Stimulated activated naive CD4-positive, alpha-beta T cell treated with Interleukin-2 at 50 U/mL for 16 hours (primary cell): ENCODE results near the gene PIK3R1.

Source experiments
- DNase-seq: peaks from one replicate; lab custom pipeline; 2025; lab: John Stamatoyannopoulos, UW

The PIK3R1 gene

DNA sequence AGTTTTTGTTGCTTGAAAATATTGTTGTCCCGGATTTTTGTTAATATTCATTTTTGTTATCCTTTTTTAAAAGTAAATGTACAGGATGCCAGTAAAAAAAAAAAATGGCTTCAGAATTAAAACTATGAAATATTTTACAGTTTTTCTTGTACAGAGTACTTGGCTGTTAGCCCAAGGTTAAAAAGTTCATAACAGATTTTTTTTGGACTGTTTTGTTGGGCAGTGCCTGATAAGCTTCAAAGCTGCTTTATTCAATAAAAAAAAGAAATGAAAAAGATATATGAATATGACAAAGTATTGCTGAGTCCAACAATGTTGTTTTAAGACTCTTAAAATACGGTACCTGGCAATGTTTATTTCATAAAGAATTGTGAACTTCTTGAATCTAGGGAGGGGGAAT, 82.9 kb downstream of the PIK3R1 start:
- DNase-seq = no peak

DNA sequence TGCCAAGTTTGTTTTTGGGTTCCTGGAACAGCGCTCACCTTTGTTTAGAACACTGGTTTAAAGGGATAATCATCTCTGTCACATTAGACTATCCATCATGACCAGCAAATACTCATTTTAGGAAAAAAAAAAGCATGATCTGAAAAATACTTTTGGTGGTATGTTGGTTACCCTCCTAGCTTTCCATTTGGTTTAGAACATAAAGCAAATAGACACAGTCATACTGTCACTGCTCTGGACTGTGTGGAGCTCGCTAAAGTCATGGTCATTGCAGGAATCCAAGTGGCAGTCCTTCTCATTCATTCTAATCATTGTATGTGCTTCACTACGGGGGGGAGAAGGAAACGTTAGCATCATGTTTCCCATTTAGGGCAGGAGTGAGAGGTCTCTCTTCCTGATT, 83.5 kb downstream of the PIK3R1 start:
- no peak for DNase-seq

DNA sequence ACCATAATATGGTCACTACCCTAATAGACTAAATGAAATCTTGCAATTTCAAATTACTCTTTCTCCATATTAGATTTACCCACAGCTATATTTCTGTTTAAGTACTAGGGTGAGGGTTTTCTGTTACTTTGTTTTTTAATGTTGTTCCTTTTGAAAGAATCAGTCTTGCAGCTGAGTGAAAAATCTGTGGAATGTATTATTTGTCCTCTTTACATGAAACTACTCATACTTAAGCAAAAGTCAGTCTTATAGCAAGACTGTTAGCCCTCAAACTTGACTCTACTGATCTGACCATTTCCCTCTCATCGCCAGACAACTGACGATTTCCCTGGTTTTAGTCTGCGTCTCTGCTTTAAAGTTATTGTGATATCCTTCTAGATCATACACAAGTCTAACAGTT, 84.0 kb downstream of the PIK3R1 start:
- DNase-seq = no peak

DNA sequence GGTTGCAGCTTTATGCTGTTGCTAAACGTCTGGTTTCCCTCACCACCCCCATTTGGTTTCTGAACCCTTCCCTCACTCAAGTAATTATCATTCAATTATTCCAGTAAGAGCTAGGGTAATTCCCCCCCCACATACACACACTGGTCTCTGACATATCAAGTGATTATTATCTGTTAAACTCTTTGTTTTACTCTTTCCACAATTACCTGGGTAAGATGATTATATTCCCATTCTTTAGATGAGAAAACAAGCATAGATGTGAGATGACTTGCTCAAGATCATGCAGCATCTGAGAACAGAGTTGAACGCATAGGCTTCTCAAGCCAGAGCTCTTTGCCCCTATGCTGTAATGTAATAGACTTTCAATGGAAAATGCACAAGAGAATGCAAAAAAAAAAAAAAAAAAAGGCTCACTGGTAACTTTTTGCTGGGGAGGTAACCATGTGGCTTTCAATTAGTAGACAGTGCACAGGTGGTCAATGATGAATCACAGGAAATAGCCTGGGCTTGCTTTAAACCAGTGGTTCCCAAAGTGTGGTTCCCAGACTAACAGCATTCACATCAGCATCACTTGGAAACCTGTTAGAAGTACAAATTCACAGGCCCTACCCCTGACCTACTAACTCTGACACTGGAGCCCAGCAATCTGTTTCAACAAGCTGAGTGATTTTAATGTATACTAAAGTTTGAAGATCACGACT, 87.6 kb downstream of the PIK3R1 start:
- DNase-seq = peak; percentile 10

DNA sequence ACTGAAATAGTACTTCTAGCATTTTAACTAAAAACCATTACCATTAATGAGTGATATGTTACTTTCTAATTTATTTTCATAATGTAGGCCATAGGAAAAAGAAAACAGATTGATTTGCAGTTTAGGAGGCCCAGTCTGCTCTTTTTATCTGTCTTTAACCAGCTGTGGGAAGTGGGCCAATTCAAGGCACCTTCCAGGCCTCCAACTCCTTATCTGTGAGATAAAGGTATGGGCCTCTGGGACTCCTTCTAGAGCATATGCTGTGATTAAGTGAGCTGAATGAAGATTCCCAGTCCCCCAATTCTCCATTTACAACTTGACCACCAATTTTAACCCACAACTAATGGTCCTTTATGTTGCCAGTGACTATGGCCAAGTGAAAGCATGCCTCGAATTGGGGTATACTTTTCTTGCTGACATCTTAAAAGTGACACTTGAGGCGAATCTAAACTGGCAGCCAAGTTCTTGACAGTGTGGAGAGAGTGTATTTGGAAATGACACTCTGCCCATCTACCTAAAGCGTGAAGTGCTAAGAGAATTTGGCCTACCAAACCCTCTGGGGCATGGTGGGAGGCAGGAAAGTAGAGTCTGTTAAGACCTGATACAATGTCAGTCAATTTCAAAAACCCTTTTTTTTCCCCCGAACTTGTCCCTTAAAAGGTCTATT, 88.3 kb downstream of the PIK3R1 start:
- no peak for DNase-seq

DNA sequence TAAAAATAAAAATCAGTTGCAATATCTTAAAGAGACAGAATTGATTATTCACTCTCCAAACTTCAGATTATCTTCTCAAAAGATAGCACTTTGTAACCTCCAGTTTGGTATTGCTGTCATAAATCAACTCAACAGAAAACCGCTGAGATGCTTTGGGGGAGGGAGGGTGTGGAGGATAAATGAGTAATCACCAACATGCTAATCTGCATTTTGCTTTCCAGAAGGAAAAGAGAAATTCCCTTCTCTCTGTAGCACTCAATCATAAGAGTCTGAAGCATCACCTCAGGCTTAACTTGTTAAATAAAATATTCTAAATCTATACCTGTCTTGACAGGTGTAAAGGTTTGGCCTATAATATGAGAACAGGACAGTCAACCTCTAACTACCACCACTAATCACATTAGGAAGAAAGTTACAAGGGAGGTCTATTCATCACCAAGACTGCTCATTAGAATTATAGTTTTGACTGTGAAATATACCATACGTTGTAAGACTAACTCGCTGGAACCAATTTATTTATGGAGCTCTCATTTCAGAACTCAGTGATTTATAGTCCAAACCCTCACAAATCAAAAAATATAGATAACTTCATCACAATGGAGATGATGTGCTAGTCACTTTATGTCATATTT, 89.0 kb downstream of the PIK3R1 start:
- DNase-seq = no peak

DNA sequence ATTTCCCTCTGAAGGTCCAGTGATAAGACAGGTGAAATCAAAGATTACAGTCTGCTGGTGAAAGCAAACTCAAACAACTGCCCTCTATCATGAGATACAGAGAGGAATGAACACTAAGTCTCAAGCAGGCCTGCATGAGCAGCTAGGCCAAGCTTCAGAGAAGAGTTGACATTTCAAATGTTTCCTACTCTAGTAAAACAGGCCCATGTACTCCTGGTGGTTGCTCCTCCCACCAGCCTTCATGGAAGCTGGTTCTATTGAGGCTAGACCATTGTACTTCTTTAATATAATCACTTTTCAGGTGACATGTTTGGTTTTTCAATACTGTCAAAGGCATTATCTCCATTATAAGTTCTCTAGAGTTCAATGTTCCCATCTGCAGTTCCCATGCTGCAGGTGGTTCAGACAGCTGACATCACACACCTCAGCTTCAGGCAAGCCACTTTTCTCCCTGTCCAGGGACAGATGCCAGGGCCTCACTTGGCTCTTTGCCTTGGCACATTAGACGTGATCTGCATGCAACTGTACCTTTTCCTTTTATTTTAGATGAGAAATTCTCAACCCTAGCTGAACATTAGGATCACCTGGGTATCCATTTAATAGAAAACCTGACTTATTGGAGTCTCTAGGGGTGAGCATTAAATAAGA, 89.8 kb downstream of the PIK3R1 start:
- DNase-seq = no peak

DNA sequence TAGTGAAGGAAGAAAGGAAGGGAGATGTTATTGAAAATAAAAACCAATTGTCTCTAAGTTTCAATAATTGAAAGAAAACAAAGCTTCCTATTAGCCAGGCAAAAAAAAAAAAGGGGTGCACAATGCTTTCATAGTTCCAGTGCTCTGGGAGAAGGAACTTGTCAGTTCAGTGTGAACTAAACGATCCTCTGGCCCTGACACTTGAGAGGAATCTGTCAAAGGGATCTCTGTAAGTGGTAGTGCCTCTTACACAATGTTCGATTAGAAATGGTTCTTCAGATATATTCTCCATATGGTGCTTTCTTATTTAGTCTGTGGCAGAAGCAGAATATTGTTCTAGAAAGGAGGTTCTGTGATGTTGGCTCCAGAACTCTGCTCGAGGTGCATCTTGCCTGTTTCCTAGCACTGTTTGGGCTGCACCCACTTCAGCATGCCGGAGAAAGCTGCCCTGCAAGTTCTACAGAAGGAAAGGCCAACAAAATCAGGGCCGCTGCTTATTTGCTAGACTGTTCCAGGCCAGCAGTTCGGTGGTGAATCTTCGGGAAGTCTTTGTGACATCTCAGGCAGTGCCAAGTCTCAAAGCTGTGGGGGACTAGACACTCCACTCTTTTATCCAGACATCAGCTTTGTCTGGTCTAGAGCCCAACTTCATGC, 90.9 kb downstream of the PIK3R1 start:
- DNase-seq = no peak

DNA sequence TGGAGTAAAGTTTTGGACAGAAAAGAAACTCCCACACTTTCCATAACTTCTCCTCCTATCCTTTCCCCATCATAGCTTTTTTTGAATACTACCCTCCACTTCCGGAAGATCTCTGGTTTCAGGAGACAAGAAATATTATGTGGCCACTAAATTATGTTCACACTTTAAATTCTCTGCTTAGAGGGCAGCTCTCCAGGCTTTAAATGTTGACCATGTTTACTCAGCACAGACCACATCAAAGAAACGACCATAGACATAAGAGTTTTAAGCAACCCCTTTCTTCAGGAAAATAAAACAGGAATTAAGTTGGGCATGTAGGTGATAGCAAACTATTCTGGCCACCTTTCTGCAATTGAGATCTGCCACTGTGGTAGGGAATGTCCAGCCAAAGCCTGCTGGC, 97.8 kb downstream of the PIK3R1 start:
- DNase-seq = no peak

DNA sequence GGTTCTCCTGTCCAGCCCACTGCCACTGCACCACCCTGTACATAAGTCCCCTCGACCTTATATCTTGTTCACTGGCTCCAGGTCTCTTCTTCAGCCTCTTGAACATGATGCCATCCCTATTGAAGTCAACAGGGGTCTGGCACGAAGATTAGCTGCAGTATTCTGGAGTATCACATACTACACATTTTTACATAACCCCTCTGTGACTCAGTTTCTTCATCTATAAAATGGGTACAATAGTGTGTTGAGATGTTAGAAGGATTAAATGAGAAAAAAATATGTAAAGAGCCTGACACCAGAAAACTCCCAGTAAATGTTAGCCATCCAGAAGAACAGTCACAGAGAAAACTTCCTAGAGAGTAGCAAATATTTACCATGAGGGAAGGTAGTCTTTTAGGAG, 98.9 kb downstream of the PIK3R1 start:
- DNase-seq = no peak

DNA sequence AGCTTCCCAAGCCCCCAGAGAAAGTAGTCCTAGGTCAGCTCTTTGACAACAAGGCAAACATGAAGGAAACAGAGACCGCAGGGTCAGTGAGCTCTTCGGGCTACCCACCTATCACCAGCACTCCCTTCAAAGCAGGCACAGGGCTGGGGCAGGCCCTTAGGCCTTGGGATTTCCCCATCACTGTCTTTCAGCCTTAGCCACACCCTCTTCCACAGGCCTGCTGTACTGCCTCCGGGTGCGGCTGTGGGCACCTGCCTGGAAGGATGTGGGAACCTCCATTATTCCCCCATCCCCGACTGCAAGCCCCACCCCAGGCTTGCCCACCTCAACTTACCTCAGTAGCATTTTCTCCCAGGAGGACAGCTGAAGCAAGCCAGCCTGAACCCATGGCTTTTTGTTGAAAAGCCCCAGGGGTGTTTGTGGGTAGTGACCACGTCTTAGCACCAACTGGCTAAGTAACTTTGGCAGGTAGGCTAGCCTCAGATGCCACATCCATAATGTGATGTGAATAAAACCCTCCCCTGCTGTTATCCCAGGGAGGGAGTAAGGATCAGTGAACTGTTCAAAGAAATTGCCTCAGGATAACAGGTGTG, 100.2 kb downstream of the PIK3R1 start:
- DNase-seq = peak; percentile 22

DNA sequence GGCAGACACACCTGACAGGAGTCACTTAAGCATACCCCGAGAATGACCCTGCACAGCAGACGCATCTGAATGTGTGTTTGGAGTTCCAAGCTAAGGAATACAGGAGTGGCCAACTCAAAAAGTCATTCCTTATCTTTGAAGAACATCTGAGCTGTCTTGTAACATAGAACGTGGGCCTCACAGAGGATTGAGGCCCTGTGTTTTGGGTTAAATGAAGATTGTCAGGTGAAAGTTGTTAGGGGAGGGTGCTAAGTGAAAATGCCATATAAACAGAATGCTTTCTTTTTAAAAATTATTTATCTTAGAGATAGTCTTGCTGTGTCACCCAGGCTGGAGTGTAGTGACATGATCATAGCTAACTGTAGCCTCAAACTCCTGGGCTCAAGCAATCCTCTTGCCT, 100.9 kb downstream of the PIK3R1 start:
- no peak for DNase-seq

DNA sequence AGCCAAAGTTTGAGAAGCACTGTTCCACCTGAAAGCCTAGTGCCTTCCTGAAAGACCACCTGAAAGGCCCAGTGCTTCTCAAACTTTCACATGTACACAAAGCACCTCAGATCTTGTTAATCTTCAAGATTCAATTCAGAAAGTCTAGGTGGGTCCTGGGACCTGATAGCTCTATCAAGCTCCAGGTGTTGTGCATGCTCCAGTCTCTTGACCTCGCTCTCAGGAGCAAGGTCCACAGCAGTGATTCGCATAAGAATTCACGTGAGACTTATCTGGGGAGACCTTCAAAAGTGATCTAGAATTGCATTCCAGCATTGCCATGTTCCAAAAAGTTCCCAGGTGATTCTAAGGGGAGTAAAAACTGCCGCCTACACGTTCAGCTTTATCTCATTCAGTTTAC, 102.1 kb downstream of the PIK3R1 start:
- no peak for DNase-seq

DNA sequence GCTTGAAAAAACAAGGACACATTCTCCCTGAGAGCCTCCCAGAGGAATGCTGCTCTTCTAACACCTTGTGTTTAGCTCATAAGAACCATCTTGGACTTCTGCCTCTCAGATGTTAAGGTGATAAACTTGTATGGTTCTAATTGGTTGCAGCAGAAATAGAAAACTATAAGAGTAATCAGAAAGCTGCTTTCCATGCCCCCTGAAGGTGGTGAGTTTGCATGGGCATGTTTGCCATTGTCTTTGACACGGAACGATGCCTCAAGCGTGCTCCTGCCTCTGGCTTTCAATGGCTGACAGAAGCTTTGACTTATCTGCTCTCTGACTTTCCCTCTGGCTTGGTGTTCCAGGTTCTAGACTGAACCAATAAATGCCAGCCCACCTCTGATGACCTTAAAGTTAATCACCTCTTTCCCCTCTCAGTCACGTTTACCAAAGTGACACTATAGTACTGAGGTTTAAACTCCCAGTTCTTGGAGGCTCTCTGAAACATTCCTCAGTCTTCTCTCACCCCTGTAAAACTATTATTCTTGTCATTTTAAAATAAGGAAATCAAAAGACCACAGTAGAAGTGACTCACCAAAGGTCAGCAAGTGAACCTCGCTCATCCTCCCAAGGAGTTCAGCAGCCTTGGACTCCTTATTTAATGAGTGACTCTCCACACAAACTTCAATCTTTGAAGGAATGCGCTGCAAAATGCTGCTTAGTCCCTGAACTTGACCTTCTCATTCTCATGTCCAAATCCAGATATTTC, 103.6 kb downstream of the PIK3R1 start:
- no peak for DNase-seq

DNA sequence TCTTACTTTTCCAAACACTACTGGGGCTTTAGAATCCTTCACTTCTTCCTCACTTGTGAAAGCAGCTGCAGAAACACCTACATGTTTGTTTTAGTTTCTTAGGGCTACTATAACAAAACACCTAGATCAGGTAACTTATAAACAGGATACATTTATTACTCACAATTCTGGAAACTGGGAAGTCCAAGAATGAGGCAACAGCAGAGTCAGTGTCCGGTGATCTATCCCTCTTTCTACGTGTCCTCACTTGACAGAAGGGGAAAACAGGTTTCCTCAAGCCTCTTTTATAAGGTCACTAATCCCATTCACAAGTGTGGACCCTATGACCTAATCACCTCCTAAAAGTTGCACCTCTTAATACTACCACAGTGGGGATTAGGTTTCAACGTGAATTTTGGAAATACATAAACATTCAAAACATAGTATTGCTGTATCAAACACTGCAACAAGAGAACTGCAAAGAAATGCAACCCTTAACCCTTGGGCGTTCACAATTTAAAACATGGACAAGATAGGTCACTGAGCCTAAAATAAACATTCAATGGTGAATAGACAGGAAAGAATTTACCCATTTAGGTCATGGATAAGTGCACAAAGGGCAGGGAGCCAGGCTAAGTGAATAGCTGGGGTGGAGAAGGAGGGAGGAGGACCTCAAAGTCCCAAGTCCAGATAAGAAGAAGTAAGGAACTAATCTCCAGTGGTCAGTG, 104.3 kb downstream of the PIK3R1 start:
- DNase-seq = no peak

DNA sequence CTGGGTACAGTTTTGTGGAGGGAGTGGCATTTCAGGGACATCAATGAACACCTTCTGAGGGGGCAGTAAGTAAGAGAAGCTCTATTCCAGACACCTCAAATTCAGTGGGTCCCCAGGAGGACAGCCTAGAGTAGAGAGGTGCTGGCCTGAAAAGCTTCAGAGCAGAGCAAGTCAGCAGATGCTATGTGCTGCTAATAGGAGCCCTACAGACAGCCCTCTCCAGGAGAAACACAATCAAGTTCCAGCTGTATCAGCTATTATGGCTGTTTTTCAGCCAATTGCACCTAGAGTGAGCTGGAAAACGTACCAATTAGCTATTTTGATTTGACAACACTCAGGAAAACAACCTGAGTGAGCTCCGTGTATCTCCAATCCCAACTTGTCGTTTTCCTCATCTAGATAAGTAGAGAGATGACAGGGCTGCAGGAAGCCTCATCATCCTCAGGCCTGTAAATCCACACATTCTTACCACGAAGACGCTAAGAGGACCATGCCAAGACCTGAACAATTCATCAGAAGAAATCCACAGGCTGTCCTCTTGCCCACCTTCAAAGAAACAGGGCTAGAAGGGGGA, 104.9 kb downstream of the PIK3R1 start:
- no peak for DNase-seq

DNA sequence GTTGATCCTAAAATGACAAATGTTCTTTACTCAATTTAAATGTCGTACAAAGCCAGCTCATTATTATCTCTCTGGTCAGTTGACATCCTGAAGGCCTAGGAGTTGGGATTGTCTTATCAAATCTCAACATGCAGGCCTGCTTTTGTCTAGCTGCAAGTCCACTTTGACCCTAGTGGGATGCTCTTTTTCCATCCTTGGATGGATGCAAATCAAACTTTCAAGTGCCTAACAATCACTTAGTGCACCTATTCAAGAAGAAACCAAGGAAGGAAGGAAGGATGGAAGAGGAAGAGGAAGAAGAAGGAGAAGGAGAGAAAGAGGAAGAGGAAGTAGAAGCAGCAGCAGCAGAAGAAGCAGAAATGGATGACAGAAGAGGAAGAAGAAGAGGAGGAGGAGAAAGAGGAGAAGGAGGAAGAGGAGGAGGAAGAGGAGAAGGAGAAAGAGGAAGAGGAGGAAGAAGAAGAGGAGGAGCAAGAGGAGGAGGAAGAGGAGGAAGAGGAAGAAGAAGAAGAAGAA, 109.6 kb downstream of the PIK3R1 start:
- no peak for DNase-seq

DNA sequence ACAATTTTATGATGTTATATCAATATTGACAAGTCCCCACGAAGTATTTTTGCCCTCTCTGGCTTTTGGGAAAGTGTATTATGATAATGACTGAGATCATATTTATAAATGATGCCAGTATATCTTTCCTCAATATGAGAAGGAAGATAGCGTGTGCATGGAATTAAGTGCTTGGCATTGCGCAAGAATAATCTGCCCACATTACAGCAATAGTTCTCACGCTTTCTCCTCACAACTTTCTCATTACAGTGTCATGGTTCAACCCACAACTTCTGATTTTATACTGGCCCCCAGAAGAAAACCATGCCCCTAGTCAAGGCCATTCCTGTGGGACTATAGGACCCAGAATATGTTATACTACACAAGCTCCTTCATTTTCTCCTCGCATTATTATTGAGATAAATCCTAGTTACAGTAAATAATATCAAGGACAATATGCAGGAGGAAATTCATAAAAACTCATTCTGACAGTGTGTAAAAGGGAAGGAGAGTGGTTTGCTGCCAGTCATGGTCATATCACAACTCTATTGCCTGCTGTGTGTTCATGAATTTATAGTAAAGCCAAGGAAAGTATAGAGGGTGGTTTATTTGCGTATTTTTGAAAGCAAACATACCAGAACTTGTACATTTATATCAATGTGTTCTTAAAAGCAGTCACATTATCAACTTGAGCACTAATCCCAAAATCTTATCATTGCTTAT, 114.1 kb downstream of the PIK3R1 start:
- DNase-seq = no peak

DNA sequence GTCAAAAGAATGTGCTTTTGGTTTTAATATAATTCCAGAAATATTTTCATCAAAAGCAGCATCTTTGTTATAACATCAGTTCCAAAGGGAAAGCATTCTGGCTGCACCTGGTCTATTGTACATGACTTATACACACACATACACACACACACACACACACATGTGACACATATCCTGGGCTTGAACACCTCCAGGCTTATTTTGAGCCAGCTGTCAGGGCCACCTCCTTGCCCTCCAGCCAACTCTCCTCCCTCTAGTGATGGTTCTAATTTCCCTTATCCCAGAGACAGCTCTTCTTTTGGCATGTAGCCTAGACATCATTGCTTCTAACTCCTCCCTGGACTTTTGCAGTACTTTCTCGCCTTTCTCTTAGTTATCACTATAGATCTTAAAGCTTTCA, 115.0 kb downstream of the PIK3R1 start:
- DNase-seq = no peak
